ENCODE results near the gene AGPAT3.
A peak's percentile ranks its signal among the peaks of the same experiment; 100 is the strongest.

Gene AGPAT3

GRCh38 chr21:43988506-43989230, 123.6 kb downstream of the AGPAT3 start:
- no peak for DNase-seq (ENCODE audit: low read depth in 2 of 3, low spot score in 2 of 3)

- DNase-seq (ENCODE audit: low read depth in 2 of 3, low spot score in 2 of 3): no peak
These were observed 124.4 kb downstream of the AGPAT3 start for GRCh38 chr21:43989401-43989800.

GRCh38 chr21:43991447-43991991, 126.5 kb downstream of the AGPAT3 start:
- no peak for DNase-seq (ENCODE audit: low read depth in 2 of 3, low spot score in 2 of 3)

- DNase-seq (ENCODE audit: low read depth in 2 of 3, low spot score in 2 of 3): no peak
These were observed 127.1 kb downstream of the AGPAT3 start for GRCh38 chr21:43992121-43992520.

DNA sequence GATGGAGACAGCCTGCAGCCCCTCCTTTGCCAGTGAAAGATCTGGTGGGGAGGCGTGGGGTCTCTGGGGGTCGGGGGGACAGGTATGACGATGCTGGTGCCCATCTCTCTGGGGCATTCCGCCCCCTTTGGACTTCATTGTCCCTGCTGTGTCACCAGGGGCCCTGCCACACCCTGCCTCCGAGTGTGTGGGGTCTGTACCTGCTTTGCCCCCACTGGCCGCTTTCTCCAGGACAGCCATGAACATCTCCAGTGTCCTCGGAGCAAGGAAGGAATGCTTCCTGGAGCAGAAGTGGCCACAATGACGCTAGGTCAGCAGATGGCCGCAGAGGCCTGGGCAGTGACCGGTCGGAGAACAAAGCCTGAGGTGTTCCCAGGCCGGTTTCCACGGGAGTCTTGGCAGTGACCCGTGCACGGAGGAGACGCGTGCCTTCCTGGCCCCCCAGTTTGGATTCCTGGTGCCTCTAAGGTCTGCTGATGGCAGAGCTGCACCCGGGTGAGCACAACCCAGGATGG, 128.5 kb downstream of the AGPAT3 start:
- no peak for DNase-seq (ENCODE audit: low read depth in 2 of 3, low spot score in 2 of 3)

GRCh38 chr21:43994085-43994484, 129.1 kb downstream of the AGPAT3 start:
- no peak for DNase-seq (ENCODE audit: low read depth in 2 of 3, low spot score in 2 of 3)

DNA sequence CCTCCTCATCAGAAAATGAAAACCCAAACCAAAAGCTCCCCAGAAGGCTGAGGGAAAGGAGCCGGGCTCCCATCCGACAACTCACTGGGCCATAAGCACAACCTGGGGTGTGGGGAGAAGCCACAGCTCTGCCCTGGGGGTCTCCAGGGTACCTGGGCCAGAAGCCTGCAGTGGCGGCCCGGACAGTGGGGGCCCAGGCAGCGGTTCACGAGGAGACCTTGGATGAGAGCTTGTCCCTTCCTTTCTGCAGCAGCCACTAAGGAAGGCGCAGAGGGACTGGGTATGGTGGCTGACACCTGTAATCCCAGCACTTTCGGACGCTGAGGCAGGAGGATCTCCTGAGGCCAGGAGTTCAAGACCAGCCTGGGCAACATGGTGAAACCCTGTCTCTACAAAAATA, 129.6 kb downstream of the AGPAT3 start:
- DNase-seq (ENCODE audit: low read depth in 2 of 3, low spot score in 2 of 3): no peak

DNA sequence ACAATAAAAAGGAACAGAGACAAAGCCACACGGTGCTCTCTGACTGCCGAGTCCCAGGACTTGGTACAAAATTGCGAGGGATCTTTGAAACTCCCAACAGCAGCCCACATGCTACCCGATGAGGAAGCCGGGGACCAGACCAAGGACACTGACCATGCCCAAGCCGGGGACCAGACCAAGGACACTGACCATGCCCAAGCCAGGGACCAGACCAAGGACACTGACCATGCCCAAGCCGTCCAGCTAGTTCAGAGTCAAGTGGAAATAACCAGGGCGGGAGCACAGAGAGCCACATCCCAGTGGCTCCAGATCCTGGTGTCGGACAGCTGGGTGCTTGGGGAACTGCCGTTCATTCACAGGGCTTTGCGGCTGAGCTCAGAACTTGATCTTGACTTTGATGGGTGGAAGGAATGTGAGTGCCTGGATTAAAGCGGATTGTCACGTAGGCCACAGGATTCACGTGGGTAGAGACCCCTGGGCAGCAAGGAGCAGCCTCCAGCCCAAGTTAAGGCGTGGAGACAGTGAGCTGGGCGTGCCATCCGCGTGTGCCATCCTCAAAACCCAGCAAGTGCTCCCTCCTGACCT, 130.6 kb downstream of the AGPAT3 start:
- no peak for DNase-seq (ENCODE audit: low read depth in 2 of 3, low spot score in 2 of 3)

DNA sequence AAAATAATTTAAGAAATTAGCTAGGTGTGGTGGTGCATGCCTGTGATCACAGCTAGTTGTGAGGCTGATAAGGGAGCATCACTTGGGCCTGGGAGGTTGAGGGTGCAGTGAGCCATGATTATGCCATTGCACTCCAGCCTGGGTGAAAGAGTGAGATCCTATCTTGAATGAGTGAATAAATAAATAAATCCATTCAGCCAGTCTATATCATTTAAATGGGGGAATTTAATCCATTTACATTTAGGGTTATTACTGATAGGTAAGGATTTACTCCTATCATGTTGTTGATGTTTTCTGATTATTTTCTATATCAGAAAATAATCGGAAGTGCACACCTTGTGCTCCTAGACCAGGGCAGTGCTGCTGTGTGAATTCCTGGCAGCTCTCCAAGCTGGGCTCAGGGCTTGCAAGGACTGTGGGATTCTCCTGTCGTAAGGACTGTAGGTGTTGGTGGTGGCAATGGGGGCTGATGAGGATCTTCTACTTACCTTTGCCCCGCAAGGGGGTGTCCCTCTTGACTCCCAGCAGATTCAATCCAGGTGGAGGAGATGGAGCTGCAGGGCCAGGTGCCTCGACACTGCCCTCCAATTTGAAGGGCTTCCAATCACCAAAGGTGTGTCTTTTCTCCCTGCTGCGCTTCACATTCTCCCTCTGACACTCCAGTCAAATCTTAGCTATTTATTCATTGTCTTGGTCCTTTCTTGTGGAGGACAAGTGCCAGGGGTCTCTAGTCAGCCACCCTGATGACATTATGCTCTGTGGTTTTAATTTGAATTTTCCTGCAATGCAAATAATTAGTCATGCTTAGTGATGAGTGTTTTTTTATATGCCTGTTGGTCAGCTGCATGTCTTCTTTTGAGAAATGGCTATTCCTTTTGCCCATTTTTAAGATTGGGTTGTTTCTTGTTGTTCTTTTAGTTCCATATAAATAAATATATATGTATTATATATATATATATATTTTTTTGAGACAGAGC, 133.0 kb downstream of the AGPAT3 start:
- DNase-seq (ENCODE audit: low read depth in 2 of 3, low spot score in 2 of 3): no peak

DNA sequence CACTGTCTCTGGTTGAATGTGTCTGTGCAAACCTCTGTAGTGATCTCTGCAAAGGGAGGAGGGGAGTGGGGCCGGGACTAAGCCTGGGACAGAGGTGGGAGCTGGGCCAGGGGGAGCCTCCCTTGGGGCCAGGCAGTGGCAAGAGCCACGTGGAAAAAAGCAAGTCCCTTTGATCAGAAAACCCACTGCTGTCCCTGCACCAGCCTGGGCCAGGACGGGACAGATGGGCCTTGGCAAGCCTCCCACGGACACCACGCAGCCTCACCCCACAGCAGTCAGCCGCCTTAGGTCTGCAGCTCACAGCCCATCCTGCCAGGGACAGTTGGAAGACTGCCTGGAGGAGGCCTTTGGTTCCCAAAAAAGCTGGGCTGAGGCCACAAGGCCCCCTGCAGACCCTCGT, 135.3 kb downstream of the AGPAT3 start:
- no peak for DNase-seq (ENCODE audit: low read depth in 2 of 3, low spot score in 2 of 3)

GRCh38 chr21:44002511-44002910, 137.5 kb downstream of the AGPAT3 start:
- DNase-seq (ENCODE audit: low read depth in 2 of 3, low spot score in 2 of 3): no peak

DNA sequence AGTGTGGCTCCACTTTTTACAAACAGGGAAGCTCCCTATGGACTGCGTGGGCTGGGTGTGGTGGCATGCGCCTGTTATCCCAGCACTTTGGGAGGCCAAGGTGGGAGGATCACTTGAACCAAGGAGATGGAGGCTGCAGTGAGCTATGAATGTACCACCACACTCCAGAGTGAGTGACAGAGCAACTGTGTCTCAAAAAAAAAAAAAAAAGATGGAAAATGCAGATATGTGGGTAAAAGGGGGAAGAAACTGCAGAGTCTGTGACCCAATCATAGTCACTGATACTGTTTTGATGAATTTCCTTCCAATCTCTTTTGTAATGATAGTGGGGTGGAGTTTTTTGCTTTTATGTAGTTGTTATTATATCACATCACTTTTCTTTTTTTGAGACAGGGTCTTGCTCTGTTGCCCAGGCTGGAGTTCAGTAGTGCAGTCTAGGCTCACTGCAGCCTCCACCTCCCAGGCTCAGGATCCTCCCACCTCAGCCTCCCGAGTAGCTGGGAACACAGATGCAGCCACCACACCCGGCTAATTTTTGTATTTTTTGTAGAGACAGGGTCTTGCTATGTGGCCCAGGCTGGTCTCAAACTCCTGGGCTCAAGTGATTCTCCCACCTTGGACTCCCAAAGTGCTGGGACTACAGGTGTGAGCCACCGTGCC, 138.4 kb downstream of the AGPAT3 start:
- DNase-seq (ENCODE audit: low read depth in 2 of 3, low spot score in 2 of 3): no peak

- DNase-seq (ENCODE audit: low read depth in 2 of 3, low spot score in 2 of 3): no peak
These were observed 140.0 kb downstream of the AGPAT3 start for GRCh38 chr21:44005071-44005470.

DNA sequence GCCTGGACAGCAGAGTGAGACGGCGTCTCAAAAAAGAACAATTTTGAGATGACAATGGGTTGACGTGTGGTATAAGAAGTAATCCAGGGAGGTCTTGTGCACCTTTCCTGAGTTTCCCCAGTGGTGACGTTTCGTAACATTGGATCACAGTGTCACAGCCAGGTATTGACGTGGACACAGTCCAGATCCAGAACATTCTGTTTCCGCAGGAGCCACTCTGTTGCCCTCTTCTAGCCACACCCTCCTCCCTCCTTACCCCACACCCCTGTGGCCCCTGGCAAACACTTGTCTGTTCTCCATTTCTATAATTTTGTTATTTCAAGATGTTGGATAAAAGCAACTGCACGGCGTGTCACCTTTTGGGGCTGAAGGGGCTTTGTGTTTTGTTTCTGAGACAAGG, 140.6 kb downstream of the AGPAT3 start:
- no peak for DNase-seq (ENCODE audit: low read depth in 2 of 3, low spot score in 2 of 3)

DNA sequence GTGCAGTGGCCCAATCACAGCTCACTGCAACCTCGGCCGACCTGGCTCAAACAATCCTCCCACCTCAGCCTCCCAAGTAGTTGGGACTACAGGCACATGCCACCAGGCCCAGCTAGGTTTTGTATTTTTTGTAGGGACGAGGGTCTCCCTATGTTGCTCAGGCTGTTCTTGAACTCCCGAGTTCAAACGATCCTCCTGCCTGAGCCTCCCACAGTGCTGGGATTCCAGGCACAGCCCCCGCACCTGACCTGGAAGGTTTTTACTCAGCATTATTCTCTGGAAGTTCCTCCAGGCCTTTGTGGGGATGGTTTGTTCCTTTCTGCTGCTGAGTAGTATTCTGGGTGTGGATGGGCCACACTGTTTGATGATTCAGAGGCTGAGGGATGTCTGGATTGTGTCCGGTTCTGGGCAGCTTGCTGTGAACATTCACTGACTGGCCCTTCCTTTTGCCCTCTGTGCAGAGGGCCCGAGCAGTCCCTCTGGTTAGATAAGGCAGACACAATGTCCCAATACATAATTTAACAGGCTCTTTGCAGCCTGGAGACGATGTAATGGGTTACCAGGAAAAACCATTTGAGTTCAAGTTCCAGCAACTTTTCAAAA, 141.1 kb downstream of the AGPAT3 start:
- DNase-seq (ENCODE audit: low read depth in 2 of 3, low spot score in 2 of 3): no peak

DNA sequence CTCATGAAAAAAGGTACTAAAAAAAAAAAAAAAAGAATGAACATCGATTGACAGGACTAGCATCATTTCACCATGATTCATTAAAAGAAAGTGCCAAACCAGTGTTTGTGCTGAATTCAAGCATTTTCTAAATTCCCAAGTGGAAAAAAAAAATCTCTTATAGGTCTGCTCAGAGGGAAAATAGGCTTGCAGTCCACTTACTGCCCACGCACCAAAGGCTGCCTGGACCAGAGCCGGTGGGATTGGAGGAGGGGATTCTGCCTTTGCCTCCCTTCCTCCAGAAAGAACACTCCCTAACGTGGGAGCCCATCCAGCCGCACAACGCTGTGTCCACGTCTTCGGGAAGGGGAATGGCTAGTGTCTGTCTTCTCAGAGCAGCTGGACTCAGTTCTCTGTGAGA, 141.6 kb downstream of the AGPAT3 start:
- no peak for DNase-seq (ENCODE audit: low read depth in 2 of 3, low spot score in 2 of 3)

- DNase-seq (ENCODE audit: low read depth in 2 of 3, low spot score in 2 of 3): no peak
These were observed 145.4 kb downstream of the AGPAT3 start for GRCh38 chr21:44010429-44010828.

- DNase-seq (ENCODE audit: low read depth in 2 of 3, low spot score in 2 of 3): no peak
These were observed 146.1 kb downstream of the AGPAT3 start for GRCh38 chr21:44011123-44011522.

- DNase-seq (ENCODE audit: low read depth in 2 of 3, low spot score in 2 of 3): peak; percentile 58 to 72 (median 64)
These were observed 146.8 kb downstream of the AGPAT3 start, which contains the start of gene TRAPPC10 for GRCh38 chr21:44011579-44012473. TRAPPC10 (plus strand) TSS chr21:44012309; CDS start chr21:44012494, 185 bp downstream.
